Stimulated activated CD8-positive, alpha-beta memory T cell treated with anti-CD3 and anti-CD28 coated beads, Interleukin-12 subunit alpha, Interleukin-12 subunit beta, amount 100 ng/mL, for 24 hours (primary cell): ENCODE measurements around the gene MUSK.
"Not testable (repeated sequence)": the region's sequence is repeated elsewhere in the genome, so short reads cannot be mapped to it uniquely, and the experiment has no call there.

Experiments
- DNase-seq: peaks from one replicate; pipeline ENCODE4 v3.0.0-alpha.2; 2020; ENCODE audit errors: extremely low read depth

Gene MUSK

GRCh38 chr9:110810262-110810976 lies 141.8 kb downstream of the MUSK start:
- DNase-seq: no peak

- DNase-seq: no peak
These were observed 144.3 kb downstream of the MUSK start for GRCh38 chr9:110812886-110813285.

- DNase-seq: no peak
These were observed 145.6 kb downstream of the MUSK start for GRCh38 chr9:110814159-110814558.

DNA sequence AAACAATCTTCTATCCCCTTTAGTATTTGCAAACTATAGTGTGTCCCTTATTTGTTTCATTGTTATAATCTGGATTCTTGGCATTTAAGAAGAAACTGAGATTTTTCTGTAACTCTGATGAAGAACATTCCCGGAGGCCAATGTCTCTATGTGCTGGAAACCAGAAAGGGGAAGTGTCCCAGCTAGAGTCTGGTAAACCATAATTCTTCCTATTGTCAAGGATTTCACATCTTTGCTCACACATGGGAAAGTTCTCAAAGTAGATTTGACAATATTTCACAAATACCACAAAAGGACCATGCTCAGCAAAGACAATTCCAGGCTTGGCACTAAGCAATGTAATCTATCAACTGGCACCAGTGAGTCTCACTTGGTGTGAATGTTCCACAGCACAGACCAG lies 146.8 kb downstream of the MUSK start:
- no peak for DNase-seq

DNA sequence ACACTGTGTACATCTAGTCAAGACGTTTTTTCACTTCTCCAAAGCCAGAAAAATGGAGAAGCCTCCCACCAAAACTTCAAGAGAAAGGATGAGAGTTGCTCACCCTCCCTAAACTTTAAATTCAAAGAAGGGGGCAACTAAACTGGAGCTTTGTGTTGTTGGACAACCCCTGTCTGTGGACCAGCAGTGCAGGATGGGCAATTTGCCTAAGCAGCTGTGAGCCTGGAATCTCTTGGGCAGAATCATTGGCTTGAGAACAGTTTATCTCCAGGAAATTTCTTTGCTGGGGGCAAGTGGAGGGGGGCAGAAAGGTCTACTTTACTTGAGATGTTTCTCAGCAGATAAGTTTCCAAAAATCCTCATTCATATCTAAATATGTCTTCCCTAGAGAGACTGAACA lies 151.8 kb downstream of the MUSK start:
- DNase-seq: no peak

GRCh38 chr9:110821064-110821463 lies 152.5 kb downstream of the MUSK start:
- DNase-seq: no peak

GRCh38 chr9:110825129-110825528 lies 156.5 kb downstream of the MUSK start:
- DNase-seq: not testable (repeated sequence)

DNA sequence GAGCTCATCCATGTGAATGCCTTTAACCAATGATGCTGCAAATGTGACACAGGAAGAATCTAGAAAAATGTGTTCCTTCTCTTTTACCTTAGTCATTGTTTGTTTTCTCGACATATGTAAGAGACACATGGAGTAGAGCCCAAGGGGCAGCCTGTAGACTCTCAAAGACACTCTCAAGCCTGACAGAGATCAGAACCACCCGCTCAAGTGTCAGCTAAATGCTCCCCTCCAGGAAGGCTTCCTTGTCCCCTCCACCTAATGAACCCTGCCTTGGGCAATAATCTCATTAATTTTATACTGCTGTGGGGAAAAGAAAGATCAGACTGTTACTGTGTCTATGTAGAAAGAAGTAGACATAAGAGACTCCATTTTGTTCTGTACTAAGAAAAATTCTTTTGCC lies 157.4 kb downstream of the MUSK start:
- DNase-seq: no peak

DNA sequence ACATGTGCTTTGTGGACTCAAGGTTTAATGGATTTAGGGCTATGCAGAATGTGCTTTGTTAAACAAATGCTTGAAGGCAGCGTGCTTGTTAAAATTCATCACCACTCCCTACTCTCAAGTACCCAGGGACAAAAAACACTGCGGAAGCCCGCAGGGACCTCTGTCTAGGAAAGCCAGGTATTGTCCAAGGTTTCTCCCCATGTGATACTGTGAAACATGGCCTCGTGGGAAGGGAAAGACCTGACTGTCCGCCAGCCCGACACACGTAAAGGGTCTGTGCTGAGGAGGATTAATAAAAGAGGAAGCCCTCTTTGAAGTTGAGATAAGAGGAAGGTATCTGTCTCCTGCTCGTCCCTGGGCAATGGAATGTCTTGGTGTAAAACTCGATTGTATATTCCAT lies 157.8 kb downstream of the MUSK start:
- DNase-seq: not testable (repeated sequence)

DNA sequence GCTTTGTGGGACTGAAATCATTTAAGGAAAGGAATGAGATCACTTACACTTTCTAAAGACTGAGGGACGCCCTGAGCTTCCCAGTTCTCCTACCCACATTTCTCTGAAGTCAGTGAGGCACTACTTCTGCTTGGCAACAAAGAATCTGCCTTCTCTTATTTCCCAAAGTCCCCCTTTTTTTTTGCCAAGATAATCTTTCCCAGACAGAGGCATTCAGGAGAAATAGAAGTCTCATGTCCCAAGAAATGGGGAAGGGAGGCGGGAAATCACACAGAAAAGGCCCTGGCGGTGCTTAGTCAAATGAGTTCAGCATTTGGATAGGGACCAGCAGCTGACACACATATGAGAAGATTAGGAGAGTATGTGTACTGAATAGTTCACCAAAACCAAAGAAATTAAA lies 159.7 kb downstream of the MUSK start:
- no peak for DNase-seq

- no peak for DNase-seq
These were observed 161.9 kb downstream of the MUSK start for GRCh38 chr9:110830495-110830894.

- no peak for DNase-seq
These were observed 164.3 kb downstream of the MUSK start for GRCh38 chr9:110832926-110833325.

GRCh38 chr9:110835404-110835803 lies 166.8 kb downstream of the MUSK start:
- no peak for DNase-seq

DNA sequence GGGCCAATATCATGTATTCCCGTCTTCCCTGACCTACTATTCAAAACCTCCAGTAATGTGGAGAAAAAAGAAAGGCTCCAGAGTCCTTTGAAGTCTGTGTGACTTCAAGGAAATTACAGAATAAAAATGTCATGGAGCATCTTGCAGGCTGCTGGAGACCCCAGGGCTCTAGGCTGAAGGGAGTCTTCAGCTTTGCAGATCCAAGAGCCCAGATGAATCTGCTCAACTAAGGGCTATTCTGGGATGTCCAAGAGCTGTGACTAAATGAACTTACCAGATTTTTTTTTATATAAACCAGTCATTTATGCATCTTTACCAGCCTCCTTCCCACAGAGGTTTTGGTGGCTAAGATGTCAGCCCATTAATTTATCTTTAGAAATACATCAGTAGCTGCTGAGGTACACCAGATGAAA lies 167.3 kb downstream of the MUSK start:
- no peak for DNase-seq

DNA sequence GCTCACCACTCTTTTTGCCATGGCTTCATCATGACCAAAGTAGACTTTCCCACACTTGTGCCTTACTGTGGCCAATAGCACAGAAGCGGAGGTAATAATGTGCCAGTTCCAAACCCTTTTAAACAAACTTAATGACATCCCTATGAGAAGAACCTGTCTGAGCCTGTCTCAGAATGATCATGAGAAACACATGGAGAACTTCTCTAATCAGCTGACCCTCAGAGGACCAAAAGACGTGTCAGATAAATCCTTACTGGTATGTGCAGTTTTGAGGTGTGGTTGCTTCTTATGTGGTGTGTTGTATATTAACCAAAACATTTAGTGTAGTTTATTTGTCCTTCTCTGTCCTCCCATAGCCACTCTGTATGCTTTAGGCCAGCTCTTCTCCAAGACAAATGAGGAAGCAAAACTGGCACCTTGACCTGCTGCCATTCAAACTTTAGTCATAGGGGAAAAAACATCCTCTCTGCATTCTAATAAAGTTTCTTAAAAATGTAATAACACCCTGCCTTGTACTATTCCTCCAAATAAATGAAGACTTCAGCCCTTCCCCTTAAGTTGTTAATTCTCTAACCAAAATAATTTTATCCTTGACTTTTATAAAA lies 168.9 kb downstream of the MUSK start:
- DNase-seq: no peak

DNA sequence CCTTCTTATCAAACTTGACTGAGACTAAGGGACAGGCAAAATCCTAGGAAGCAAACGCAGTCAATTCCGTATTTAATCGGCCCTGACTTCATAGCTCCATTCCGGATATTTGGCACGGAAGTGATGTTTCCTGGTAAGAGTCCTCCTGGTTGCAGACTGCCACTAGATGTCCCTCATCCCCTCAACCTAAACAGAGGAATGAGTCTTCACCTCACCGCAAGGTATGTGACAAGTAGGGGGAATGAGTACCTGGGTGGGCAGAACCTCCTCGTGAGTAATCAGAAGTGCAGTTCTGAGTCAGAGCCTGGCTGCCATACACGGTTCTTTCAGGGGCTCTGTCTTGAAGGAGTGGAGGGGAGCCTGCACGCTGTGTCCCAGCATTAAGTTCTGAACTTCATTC lies 173.6 kb downstream of the MUSK start:
- no peak for DNase-seq

DNA sequence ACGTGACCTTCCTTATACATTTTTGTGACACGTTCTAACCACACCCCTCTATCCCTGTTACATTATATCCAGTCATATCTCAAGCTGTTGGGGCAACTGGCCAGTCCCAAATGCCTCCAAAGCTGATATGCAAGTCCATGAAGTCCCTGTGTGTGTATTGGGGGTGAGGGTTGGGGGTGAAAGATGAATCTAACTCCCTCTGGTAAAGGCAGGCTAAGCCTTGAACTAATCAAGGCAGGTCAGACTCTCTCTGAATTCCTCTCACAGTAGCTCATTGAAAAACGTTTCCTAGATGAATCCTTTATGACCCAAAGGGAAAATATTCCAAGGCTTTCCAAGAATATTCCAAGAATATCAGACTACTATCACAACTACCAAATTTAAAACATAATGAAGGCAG lies 174.4 kb downstream of the MUSK start:
- no peak for DNase-seq

DNA sequence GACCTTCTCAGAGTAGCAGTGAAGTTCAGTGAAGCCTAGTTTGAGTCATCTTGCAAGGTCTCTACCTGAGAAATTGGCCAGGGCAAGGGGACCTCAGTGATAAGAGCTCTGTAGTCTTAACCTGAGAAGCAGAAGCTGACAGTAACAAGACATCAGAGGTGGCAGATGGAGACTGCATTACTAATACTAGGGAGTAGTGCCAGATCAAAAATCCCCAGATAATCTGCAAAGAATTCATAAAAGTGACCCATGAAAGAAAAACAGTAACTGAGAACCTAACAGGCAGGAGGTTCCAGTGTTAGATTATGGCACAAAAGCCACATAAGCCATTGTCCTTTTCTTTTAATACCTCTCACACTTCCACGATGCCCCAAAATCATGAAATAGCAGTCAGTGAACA lies 175.5 kb downstream of the MUSK start:
- DNase-seq: no peak

GRCh38 chr9:110846215-110846614 lies 177.6 kb downstream of the MUSK start:
- no peak for DNase-seq

- no peak for DNase-seq
These were observed 179.1 kb downstream of the MUSK start for GRCh38 chr9:110847671-110848070.

- no peak for DNase-seq
These were observed 182.0 kb downstream of the MUSK start for GRCh38 chr9:110850401-110851135.
